Progenitor cell of endocrine pancreas (in vitro differentiated cells): ENCODE results near the gene FGD4. TPM values are rescaled to one million over a fixed set of nuclear protein-coding genes. Genes with fewer than 3 reads are reported as not detected.

Experiments used
- DNase-seq: peaks from one replicate; pipeline ENCODE4 v3.0.0; 2021; ENCODE audit warnings: low spot score; ENCODE audit not compliant: unreplicated experiment
- H3K27ac Mint-ChIP-seq: 2 replicates; pipeline ENCODE4 v1.8.0; 2021; ENCODE audit warnings: mild to moderate bottlenecking, moderate library complexity, mixed read lengths
- H3K27me3 Mint-ChIP-seq: 2 replicates; pipeline ENCODE4 v1.8.0; 2021; ENCODE audit warnings: mixed read lengths
- H3K36me3 Mint-ChIP-seq: 2 replicates; pipeline ENCODE4 v1.8.0; 2022; ENCODE audit warnings: mixed read lengths; ENCODE audit not compliant: insufficient read depth
- H3K4me1 Mint-ChIP-seq: 2 replicates; pipeline ENCODE4 v1.8.0; 2021; ENCODE audit warnings: low read depth, mixed read lengths
- H3K4me3 Mint-ChIP-seq: 2 replicates; pipeline ENCODE4 v1.8.0; 2021; ENCODE audit warnings: low read depth, mild to moderate bottlenecking, moderate library complexity, mixed read lengths
- H3K9me3 Mint-ChIP-seq: 2 replicates; pipeline ENCODE4 v1.8.0; 2021; ENCODE audit warnings: low read depth, mixed read lengths
- total RNA-seq: library from RNA; stranded (reverse); gene quantifications from 2 replicates; pipeline ENCODE4 v1.2.1, GENCODE V29; 2021
- TF ChIP-seq, protein P1 (sequence below): fragments of 200-600 bp; sonication (generic); IDR thresholded peaks from one replicate; pipeline ENCODE4 v1.5.0; 2021; ENCODE audit warnings: antibody characterized with exemption, mild to moderate bottlenecking; ENCODE audit not compliant: unreplicated experiment

The FGD4 gene
- total RNA-seq, 1 donor from 2014 or later: 83.8 TPM

DNA sequence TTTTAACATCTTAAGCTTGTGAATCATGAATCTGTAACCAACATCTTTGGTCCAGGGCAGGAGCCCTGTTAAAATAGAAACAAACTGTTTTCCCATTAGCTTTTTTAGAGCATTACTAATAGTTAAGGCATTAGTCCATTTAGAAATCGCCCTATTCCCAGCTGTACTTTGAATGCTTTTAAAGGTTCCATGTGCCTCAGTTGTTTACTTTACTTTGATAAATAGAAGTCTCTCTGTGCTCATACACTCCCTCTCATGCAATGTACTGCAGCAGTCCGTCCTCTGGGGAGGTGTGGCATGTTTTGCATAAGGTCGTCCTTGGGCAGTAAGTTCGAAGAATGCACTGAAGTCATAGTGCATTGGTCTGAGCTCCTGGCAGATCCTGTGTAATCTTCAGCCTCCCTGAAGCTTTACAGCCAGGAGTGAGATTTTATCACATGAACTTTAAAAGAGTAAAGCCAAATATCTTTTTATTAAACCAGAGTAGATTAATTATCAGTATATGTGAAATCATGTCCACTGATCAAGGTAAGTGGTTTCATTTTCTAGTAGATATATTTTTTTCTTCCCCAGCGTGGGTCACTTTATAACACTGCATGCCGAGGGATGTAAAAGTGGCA, 134.7 kb downstream of the FGD4 start:
- peaks cover 12% of the 10 kb centered on the region for H3K36me3 Mint-ChIP-seq
- TF ChIP-seq, protein P1, sequence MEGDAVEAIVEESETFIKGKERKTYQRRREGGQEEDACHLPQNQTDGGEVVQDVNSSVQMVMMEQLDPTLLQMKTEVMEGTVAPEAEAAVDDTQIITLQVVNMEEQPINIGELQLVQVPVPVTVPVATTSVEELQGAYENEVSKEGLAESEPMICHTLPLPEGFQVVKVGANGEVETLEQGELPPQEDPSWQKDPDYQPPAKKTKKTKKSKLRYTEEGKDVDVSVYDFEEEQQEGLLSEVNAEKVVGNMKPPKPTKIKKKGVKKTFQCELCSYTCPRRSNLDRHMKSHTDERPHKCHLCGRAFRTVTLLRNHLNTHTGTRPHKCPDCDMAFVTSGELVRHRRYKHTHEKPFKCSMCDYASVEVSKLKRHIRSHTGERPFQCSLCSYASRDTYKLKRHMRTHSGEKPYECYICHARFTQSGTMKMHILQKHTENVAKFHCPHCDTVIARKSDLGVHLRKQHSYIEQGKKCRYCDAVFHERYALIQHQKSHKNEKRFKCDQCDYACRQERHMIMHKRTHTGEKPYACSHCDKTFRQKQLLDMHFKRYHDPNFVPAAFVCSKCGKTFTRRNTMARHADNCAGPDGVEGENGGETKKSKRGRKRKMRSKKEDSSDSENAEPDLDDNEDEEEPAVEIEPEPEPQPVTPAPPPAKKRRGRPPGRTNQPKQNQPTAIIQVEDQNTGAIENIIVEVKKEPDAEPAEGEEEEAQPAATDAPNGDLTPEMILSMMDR: no peak
- peak overlapping the region; percentile 93 for H3K27ac Mint-ChIP-seq
- no peaks in the 10 kb centered on the region for H3K27me3 Mint-ChIP-seq
- peak overlapping the region; percentile 54 for H3K4me3 Mint-ChIP-seq
- peak; percentile 27 for DNase-seq
- H3K9me3 Mint-ChIP-seq: no peaks in the 10 kb centered on the region
- peaks cover 63% of the 10 kb centered on the region for H3K4me1 Mint-ChIP-seq

GRCh38 chr12:32534698-32535097, 135.3 kb downstream of the FGD4 start:
- Mint-ChIP-seq H3K4me1 (peaks cover 63% of the 10 kb centered on the region), H3K4me3 (peak overlapping the region; percentile 54)
- TF ChIP-seq, protein P1: no peak

DNA sequence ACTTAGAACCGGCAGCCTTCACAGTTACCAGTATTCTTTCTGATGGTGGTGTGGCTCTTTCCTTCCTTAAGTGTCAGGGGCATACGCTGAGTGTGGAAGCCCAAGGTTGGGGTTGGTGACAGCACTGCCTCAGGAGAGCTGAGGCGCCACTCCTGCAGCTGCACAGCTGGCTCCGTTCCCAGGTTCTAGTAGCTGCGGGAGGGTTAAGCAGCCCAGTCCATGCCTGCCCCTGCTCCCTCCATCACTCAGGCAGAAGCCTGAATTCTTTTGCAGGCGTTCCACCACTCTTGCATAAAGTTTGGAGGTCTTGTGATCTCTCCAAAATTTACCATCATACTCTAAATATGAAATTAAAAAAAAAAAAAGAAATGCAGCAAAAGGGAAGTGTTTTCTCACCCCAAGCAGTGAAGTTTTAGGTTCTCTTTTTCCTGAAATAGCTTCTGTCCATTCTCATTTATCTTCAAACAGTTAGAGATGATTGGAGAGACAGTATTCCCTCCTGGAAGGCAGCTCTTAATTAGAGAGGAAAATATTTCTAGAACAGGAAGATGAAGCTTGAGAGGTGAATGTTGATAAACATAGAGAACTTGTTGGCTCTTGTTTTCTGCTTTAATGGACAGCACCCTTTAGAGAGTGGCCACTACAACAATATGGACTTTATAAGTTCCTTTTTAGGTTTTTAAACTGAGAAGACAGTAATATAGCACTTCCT, 136.1 kb downstream of the FGD4 start:
- DNase-seq: peak; percentile 46
- peak overlapping the region; percentile 93 for H3K27ac Mint-ChIP-seq
- H3K36me3 Mint-ChIP-seq: peaks cover 7% of the 10 kb centered on the region
- H3K4me1 Mint-ChIP-seq: peaks cover 66% of the 10 kb centered on the region
- peak overlapping the region; percentile 54 for H3K4me3 Mint-ChIP-seq
- no peaks in the 10 kb centered on the region for H3K9me3 Mint-ChIP-seq
- TF ChIP-seq, protein P1: no peak
- H3K27me3 Mint-ChIP-seq: no peaks in the 10 kb centered on the region

More at GRCh38 chr12:32534698-32535097, 135.3 kb downstream of the FGD4 start:
- H3K27me3 Mint-ChIP-seq: no peaks in the 10 kb centered on the region
- no peaks in the 10 kb centered on the region for H3K9me3 Mint-ChIP-seq
- H3K27ac Mint-ChIP-seq: peak overlapping the region; percentile 93
- DNase-seq: no peak
- H3K36me3 Mint-ChIP-seq: peaks cover 9% of the 10 kb centered on the region

DNA sequence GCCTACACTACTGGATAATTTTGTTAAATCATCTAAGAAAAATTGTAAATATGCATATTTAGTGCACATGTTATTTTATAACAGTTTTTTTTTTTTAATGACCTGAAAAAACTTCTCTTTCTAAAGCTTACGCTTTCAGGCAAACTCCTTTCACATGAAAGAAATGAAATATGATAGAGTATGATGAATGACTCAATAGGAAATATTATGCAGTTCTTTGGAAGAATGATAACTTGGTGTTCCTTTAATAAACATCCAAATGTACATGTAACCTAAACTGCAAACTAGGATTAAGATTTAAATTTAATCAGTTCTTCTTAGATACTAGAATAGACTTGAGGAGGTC, 136.6 kb downstream of the FGD4 start:
- TF ChIP-seq, protein P1: no peak
- DNase-seq: no peak
- no peak overlapping the region for H3K4me3 Mint-ChIP-seq
- H3K27me3 Mint-ChIP-seq: no peaks in the 10 kb centered on the region
- peaks cover 68% of the 10 kb centered on the region for H3K4me1 Mint-ChIP-seq
- no peaks in the 10 kb centered on the region for H3K9me3 Mint-ChIP-seq
- peaks cover 6% of the 10 kb centered on the region for H3K36me3 Mint-ChIP-seq
- H3K27ac Mint-ChIP-seq: peak overlapping the region; percentile 93

DNA sequence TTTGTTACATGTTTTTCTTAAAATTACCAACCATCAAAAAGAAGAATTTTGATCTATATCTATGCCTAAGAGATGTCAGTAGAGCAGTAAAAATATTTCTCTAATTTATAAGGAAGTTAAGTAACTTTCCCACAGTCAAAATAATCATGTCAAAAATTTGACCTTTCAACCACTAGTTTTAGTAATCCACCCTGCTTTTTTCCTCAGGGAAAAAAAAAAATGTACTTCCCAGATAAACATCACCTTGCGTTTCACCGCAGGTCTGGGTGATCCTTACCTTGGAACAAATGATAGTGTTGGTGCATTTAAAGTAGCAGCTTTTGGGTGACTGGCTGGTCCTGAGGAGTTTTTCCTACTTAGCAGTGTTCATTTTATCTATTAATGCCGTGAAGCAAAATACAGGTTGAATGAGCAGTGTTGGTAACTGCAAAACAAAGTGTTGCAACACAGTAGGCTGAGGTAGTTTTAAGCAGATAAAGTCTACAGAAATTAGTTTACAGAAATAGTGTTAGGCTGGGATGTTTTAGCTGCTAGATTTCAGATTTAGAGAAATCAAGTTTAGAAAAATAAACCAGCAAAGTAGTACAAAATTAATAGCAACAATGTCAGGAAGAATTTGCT, 142.5 kb downstream of the FGD4 start:
- TF ChIP-seq, protein P1: no peak
- Mint-ChIP-seq H3K4me1 (peaks cover 49% of the 10 kb centered on the region), H3K4me3 (no peak overlapping the region), H3K36me3 (peaks cover 7% of the 10 kb centered on the region), H3K9me3 (no peaks in the 10 kb centered on the region), H3K27ac (peak overlapping the region; percentile 85), H3K27me3 (no peaks in the 10 kb centered on the region)
- no peak for DNase-seq
